Measurements from ENCODE around the gene TAC4.

Gene TAC4

DNA sequence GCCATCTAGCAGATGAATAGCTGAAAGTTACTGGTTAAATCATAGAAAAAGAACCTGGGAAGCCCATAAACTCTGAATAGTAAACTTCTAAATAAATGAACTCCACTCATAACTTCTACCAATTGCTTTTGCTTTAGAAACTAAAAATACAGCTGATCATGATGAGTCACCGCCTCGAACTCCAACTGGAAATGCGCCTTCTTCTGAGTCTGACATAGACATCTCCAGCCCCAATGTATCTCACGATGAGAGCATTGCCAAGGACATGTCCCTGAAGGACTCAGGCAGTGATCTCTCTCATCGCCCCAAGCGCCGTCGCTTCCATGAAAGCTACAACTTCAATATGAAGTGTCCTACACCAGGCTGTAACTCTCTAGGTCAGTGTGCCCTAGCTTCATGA lies 49.7 kb downstream of the TAC4 start:
- no peak for DNase-seq

DNA sequence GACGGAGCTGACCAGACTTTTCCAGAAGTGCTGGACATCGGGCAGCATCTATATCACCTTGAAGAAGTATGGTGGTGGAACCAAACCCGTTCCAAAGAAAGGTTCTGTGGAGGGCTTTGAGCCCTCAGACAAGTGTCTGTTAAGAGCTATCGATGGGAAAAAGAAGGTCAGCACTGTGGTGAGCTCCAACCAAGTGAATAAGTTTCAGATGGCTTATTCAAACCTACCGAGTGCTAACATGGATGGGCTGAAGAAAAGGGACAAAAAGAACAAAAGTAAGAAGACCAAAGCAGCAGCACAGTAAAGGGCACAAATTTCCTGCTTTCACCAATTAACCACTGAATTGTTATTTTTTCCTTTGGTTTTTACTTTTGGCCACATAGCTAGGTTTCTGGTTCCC lies 52.5 kb downstream of the TAC4 start:
- no peak for DNase-seq

DNA sequence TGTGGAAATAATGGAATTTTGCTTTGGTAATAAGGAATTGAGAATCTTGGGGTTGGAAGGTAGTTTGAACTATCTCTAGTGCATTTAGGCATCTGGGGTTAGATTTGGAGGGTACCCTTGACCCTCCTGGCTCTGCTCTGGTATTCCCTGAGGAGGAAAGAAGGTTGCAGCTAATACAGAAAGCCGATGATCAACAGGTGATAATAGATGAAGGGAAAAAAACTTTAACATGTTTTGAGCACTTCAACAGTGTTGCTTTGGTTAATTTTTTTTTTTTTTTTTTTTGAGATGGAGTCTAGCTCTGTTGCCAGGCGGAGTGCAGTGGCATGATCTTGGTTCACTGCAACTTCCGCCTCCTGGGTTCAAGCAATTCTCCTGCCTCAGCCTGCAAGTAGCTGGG lies 54.6 kb downstream of the TAC4 start:
- DNase-seq = no peak

DNA sequence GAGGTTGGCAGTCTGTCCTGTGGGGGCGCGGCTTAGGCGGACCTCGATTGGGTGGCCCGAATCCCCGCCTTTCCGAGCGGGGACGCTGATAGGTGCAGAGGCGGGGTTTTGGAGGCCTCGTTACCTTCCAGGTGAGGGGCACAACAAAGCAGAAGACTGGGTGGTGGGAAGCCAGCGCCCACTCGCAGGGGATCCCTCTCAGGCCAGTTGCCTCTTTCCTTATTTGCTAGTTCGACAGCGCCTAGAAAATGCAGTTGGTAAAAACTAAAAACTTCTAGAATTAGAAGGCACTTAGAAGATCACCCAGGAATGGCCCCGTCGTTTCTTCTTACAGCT lies 58.7 kb downstream of the TAC4 start:
- no peak for DNase-seq

DNA sequence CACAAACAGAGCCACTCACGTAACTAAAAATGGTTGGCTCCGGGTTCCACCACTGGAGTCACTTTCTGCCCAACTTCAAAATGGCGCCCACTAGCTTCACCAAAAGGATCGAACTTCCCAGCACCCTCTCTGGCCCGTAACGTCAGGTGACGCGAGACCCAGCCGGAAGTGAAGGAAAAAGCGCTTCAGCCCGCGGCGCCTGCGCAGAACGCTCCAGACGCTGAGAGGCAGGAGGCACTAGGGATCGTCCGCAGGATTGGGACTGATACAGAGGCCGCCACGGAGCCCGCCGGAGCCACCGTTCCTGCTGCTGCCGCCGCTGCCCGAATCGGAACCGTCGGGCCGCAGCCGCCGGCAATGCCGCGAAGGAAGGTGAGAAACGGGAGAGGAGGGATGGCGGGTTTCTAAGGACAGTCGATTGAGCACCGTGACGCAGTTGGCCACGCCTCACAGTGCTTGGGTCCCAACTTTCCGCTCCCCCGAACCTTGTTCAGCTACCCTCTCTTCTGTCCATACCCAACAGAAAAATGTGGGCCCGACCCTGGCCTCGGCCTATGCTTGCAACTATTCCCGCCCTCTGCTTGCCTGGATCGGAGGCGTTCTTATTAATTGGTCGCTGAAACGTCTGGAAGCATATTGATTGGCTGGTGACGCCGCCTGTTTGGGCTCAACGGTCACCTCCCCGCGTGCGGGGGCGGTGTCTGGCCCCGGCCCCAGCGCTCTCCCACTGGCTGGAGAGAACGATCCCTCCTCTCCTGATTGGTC lies 59.2 kb downstream of the TAC4 start, which contains the start of gene KAT7:
Gene KAT7 (plus strand): TSS at position 204 of the 765 bp plus-strand sequence. CDS start 154 bp downstream, at position 358.
- DNase-seq = peak; percentile 97

All from NCI-H2107 (cell line).